NCI-H2196 (cell line): ENCODE results near the gene DAZAP1.

ENCODE experiments used
- DNase-seq: peaks from one replicate; lab custom pipeline; 2025; ENCODE audit not compliant: unreplicated experiment; lab: John Stamatoyannopoulos, UW

Gene DAZAP1

DNA sequence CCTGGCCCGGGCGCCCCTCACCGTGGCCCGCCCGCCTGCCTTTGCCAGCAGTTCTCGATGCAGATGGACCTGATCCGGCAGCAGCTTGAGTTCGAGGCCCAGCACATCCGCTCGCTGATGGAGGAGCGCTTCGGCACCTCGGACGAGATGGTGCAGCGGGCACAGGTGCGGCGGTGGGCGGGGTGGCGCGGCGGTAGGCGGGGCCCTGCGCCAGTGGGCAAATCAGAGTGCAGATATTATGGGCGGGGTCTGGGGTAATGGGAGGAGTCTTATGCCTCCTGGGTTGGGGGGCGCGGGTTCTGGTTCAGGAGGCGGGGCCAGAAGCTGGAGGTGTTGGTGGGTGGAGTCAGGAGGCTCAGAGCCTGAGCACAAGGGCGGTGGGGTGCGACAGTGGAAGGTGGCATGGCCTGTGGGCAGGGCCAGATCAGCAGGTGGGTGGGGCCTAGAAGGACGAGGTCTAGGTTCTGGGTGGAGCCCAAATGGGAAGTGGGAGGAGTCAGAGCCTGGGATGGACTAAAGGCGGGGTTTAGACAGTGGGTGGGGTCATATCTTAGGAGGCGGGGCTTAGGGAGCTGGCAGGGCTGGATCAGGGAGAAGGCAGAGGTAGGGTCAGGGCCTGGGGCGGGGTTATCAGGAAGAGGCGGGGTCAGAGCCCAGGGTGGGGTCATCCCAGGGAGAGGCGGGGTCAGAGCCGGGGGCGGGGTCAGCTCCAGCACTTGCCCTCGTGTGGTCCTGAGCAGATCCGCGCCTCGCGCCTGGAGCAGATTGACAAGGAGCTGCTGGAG, 48.1 kb downstream of the DAZAP1 start:
- peak; percentile 98 for DNase-seq

DNA sequence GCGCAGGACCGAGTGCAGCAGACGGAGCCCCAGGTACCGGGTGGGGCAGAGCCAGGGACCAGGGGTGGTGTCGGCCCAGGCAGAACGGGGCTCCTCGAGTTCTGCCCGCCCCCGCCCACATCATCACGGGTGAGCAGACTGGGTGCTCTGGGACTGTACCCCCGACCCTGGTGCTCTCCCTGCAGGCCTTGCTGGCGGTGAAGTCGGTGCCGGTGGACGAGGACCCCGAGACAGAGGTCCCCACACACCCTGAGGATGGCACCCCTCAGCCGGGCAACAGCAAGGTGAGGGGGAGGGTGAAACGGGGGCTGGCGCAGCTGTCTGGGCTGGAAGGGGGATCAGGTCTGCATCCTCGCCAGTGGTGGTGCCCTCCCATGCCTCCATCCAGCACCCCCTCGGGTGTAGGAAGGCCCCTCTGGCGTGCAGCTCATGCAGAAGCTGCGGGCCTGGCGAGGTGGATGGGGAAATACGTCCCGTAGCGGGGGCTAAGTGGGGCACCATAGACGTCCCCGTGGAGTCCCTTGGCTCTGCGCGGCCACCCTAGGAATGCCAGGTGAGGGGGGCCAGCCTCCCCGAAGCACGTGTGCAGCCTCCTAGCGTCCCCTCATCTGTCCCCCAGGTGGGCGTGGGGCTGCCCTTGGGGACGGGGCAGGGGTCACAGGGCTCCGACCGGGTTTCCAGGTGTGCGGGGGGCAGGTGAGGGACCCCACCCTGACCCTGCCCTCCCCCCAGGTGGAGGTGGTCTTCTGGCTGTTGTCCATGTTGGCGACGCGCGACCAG, 48.9 kb downstream of the DAZAP1 start:
- DNase-seq: no peak

DNA sequence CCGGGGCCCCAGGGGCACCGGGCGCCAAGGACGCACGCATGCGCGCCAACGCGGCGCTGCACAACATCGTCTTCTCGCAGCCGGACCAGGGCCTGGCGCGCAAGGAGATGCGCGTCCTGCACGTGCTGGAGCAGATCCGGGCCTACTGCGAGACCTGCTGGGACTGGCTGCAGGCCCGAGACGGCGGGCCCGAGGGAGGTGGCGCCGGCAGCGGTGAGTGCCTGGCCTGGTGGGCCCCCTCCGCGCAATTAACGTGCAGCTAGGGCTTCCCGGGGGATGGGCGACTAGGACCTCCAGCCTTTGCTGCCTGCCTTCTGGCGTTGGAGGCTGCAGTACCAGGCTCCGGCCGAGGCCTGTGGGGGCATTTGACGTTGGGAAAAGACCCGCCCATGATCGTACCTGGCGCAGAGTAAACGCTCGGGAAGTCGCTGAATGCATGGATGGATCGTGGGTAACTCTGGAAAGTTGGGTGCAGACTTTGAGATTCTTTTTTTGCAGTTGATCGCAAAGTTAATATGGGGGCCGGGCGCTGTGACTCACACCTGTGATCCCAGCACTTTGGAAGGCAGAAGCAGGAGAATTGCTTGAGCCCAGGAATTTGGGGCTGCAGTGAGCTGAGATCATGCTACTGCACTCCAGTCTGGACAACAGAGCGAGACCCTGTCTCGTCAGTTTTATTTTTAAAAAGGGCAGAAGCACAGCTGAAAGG, 49.8 kb downstream of the DAZAP1 start:
- DNase-seq: no peak

DNA sequence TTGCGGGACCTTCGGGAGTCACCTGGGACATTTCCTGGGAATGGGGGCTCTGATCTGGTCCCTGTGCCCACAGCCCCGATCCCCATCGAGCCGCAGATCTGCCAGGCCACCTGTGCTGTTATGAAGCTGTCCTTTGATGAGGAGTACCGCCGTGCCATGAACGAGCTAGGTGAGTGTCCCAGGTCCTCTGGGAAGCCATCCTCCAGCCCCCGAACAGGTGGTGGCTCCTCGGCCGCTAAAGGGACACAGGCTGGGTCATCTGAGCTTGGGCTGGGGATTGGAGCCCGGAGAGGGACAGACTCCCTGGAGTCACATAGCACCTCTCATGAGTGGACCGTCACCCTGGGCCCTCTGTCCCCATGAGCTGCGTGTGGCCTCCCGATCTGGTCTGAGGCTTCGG, 50.5 kb downstream of the DAZAP1 start:
- DNase-seq: no peak

DNA sequence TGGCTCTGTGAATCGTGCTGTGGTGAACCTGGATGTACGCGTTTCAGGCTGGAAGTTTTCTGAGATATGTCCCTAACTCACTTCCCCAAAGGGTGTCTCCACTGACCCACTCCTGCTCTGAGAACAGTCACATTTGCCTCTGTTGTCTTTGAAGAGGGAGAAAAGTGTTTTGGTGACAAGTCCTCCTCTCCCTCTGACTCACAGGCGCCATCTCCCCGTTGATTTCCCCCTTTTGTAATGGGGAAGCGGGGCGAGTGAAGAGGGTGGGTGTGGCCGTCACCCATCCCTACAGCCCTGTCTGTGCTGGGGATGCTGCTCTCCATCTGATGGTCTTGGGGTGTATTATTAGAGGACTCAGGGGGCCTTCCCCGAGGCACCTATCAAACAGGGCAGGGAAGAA, 52.1 kb downstream of the DAZAP1 start:
- DNase-seq: no peak

DNA sequence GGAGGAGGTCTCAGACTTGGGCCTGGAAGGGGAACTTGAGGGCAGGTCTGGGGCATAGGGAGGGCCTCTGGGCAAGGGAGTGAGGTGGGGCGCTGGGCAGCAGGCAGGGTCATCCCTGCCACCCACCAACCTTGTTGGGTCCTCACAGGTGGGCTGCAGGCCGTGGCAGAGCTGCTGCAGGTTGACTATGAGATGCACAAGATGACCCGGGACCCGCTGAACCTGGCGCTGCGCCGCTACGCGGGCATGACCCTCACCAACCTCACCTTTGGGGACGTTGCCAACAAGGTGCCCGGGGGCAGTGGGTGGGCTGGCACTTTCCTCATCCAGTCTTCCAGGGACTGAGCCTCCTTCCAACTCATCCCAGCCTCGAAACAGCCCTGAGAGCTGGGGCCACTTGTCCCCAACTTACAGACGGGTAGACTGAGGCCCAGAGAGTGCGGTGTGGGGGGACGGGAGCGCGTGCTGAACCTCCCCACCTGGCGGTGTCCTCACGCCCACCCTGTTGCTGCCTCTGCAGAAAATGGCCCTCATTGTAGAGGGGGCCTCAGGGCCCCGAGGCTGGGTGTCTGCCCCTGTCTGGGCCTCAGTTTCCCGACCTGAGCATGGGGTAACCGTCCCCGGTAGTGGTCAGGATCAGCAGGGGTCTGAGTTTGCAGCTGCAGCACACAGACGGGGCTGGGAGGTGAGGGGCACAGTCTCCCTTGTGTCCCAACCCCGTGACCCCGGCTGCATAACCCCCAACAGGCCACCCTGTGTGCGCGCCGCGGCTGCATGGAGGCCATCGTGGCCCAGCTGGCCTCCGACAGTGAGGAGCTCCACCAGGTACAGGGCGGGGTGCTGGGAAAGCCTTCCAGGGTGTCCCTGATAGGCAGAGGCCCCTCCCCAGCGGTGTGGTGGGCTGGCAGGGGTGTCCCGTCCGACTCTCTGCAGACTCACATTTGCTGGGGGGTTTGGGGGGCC, 52.9 kb downstream of the DAZAP1 start:
- no peak for DNase-seq

DNA sequence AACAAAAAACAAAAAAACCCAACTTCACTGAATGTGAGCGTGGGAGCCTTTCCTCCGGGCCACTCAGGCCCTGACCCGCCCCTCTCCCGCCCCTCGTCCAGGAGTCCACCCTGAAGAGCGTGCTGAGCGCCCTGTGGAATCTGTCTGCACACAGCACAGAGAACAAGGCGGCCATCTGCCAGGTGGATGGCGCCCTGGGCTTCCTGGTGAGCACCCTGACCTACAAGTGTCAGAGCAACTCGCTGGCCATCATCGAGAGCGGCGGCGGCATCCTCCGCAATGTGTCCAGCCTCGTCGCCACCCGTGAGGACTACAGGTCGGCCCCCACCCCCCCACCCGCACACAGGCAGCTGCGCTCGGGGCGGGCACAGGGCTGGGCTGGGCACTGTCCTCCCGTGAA, 54.5 kb downstream of the DAZAP1 start:
- DNase-seq: no peak

DNA sequence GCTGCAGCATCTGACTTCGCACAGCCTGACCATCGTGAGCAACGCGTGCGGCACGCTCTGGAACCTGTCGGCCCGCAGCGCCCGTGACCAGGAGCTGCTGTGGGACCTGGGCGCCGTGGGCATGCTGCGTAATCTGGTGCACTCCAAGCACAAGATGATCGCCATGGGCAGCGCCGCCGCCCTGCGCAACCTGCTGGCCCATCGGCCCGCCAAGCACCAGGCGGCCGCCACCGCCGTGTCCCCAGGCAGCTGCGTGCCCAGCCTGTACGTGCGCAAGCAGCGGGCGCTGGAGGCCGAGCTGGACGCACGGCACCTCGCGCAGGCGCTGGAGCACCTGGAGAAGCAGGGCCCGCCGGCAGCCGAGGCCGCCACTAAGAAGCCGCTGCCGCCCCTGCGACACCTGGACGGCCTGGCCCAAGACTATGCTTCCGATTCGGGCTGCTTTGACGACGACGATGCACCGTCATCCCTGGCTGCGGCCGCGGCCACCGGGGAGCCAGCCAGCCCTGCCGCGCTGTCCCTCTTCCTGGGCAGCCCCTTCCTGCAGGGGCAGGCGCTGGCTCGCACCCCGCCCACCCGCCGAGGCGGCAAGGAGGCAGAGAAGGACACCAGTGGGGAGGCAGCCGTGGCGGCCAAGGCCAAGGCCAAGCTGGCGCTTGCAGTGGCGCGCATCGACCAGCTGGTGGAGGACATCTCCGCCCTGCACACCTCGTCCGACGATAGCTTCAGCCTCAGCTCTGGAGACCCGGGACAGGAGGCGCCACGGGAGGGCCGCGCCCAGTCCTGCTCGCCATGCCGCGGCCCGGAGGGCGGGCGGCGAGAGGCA, 58.0 kb downstream of the DAZAP1 start:
- DNase-seq: no peak

DNA sequence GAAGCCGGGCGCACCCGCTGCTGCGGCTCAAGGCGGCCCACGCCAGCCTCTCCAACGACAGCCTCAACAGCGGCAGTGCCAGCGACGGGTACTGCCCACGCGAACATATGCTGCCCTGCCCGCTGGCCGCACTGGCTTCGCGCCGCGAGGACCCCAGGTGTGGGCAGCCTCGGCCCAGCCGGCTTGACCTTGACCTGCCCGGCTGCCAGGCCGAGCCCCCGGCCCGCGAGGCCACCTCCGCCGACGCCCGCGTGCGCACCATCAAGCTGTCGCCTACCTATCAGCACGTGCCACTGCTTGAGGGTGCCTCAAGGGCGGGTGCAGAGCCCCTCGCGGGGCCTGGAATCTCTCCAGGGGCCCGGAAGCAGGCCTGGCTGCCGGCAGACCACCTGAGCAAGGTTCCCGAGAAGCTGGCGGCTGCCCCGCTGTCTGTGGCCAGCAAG, 58.7 kb downstream of the DAZAP1 start:
- DNase-seq: no peak

DNA sequence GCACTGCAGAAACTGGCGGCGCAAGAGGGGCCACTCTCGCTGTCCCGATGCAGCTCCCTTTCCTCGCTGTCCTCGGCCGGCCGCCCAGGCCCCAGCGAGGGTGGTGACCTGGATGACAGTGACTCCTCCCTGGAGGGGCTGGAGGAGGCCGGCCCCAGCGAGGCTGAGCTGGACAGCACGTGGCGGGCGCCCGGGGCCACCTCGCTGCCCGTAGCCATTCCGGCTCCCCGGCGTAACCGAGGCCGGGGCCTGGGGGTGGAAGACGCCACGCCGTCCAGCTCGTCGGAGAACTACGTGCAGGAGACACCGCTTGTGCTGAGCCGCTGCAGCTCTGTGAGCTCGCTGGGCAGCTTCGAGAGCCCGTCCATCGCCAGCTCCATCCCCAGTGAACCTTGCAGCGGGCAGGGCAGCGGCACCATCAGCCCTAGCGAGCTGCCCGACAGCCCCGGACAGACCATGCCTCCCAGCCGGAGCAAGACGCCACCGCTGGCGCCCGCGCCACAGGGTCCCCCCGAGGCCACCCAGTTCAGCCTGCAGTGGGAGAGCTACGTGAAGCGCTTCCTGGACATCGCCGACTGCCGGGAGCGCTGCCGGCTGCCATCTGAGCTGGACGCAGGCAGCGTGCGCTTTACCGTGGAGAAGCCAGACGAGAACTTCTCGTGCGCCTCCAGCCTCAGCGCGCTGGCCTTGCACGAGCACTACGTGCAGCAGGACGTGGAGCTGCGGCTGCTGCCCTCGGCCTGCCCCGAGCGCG, 59.3 kb downstream of the DAZAP1 start:
- DNase-seq: no peak

DNA sequence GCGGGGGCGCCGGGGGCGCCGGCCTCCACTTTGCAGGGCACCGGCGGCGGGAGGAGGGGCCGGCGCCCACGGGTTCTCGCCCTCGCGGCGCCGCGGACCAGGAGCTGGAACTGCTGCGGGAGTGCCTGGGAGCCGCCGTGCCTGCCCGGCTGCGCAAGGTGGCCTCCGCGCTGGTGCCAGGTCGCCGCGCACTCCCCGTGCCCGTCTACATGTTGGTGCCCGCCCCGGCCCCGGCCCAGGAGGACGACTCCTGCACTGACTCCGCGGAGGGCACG, 59.8 kb downstream of the DAZAP1 start:
- DNase-seq: no peak

DNA sequence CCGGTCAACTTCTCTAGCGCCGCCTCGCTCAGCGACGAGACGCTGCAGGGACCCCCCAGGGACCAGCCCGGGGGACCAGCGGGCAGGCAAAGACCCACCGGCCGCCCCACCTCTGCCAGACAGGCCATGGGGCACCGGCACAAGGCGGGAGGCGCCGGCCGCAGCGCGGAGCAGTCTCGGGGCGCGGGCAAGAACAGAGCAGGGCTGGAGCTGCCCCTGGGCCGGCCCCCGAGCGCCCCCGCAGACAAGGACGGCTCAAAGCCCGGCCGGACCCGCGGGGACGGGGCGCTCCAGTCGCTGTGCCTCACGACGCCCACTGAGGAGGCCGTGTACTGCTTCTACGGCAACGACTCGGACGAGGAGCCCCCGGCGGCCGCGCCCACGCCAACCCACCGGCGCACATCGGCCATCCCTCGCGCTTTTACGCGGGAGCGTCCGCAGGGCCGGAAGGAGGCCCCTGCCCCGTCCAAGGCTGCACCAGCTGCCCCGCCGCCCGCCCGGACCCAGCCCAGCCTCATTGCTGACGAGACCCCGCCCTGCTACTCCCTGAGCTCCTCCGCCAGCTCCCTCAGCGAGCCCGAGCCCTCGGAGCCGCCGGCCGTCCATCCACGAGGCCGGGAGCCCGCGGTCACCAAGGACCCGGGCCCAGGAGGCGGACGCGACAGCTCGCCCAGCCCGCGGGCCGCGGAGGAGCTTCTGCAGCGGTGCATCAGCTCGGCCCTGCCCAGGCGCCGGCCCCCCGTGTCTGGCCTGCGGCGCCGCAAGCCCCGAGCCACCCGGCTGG, 60.3 kb downstream of the DAZAP1 start:
- DNase-seq: no peak

DNA sequence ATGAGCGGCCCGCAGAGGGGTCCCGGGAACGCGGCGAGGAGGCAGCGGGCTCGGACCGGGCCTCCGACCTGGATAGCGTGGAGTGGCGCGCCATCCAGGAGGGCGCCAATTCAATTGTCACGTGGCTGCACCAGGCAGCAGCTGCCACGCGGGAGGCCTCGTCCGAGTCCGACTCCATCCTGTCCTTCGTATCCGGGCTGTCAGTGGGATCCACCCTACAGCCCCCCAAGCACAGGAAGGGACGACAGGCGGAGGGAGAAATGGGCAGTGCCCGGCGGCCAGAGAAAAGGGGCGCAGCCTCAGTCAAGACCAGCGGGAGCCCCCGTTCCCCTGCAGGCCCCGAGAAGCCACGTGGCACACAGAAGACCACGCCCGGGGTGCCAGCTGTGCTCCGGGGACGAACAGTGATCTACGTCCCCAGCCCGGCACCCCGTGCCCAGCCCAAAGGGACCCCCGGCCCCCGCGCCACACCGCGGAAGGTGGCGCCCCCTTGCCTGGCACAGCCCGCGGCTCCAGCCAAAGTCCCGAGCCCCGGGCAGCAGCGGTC, 61.0 kb downstream of the DAZAP1 start:
- DNase-seq: no peak

DNA sequence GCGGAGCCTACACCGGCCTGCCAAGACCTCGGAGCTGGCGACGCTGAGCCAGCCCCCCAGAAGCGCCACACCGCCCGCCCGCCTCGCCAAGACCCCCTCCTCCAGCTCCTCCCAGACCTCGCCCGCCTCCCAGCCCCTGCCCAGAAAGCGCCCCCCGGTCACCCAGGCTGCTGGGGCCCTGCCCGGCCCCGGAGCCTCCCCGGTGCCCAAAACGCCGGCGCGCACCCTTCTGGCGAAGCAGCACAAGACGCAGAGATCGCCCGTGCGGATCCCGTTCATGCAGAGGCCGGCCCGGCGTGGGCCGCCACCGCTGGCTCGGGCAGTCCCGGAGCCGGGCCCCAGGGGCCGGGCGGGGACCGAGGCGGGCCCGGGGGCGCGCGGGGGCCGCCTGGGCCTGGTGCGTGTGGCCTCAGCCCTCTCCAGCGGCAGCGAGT, 61.5 kb downstream of the DAZAP1 start:
- DNase-seq: no peak

DNA sequence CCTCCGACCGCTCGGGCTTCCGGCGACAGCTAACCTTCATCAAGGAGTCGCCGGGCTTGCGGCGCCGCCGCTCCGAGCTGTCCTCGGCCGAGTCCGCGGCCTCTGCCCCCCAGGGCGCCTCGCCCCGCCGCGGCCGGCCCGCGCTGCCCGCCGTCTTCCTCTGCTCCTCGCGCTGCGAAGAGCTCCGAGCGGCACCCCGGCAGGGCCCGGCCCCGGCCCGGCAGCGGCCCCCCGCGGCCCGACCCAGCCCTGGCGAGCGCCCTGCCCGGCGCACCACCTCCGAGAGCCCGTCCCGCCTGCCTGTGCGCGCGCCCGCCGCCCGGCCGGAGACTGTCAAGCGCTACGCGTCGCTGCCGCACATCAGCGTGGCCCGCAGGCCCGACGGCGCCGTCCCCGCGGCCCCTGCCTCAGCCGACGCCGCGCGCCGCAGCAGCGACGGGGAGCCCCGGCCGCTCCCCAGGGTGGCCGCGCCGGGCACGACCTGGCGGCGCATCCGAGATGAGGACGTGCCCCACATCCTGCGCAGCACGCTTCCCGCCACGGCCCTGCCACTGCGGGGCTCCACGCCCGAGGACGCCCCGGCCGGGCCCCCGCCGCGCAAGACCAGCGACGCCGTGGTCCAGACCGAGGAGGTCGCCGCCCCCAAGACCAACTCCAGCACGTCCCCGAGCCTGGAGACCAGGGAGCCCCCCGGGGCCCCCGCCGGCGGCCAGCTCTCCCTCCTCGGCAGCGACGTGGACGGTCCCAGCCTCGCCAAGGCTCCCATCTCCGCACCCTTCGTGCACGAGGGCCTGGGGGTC, 62.1 kb downstream of the DAZAP1 start:
- no peak for DNase-seq

DNA sequence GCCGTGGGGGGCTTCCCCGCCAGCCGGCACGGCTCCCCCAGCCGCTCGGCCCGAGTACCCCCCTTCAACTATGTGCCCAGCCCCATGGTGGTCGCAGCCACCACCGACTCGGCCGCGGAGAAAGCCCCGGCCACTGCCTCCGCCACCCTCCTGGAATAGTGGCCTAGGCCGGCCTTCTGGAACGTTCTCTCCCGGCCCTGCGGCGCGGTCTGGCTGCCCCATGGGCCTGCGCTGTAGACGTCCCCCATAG, 62.6 kb downstream of the DAZAP1 start:
- DNase-seq: no peak

DNA sequence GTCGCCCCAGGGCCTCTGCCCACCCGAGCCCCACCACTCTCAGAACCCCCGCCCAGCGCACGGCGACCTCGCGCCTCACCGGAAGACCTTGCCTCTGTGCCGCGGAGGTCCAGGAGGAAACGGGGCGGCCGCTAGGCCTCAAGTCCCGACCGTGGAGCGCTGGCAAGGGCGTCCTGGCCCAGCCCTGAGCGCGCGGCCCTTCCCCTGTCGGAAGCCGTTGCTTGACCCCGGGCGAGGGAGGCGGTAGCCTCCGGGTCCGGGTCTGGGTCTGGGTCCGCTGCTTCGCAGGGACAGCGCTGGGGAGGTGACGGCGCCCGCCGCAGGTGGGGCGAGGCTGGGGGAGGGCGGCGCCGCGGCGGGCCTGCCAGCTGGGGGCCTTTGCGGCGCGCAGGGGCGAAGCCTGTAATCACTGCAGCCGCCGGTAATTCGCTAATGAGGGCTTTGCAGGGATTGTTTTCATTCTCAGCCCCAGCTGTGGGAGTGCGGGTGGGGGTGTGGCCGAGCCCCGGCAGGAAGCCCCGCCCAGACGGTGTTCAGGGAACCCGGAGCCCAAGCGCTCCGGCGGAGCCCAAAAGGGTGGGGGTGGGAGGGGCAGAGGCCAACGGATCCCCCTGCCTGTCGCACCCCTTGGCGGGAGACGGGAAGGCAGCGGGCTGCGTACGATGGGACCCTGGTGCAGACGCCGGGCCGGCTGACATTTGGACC, 63.1 kb downstream of the DAZAP1 start:
- DNase-seq: peak; percentile 68
